Stromal cell of bone marrow (primary cell): ENCODE measurements around the gene LPO.

Experiments used
- DNase-seq: peaks from one replicate; pipeline ENCODE4 v3.0.0-alpha.2; 2012; ENCODE audit warnings: low read depth

LPO gene

GRCh38 chr17:58262149-58262548, 23.8 kb downstream of the LPO start:
- DNase-seq, result no peak

- no peak for DNase-seq
Measured at GRCh38 chr17:58263773-58264172, 25.4 kb downstream of the LPO start.

- no peak for DNase-seq
Measured at GRCh38 chr17:58264407-58265103, 26.2 kb downstream of the LPO start.

GRCh38 chr17:58265271-58265670, 26.9 kb downstream of the LPO start:
- no peak for DNase-seq

- no peak for DNase-seq
Measured at GRCh38 chr17:58265902-58266875, 27.8 kb downstream of the LPO start.

- no peak for DNase-seq
Measured at GRCh38 chr17:58267347-58268324, 29.3 kb downstream of the LPO start.

- DNase-seq, result no peak
Measured at GRCh38 chr17:58268326-58268725, 29.9 kb downstream of the LPO start.

GRCh38 chr17:58268774-58269556, 30.6 kb downstream of the LPO start:
- no peak for DNase-seq

GRCh38 chr17:58269557-58270291, 31.3 kb downstream of the LPO start:
- DNase-seq, result no peak

GRCh38 chr17:58270476-58271215, 32.3 kb downstream of the LPO start:
- DNase-seq, result no peak

GRCh38 chr17:58271216-58271931, 33.0 kb downstream of the LPO start:
- no peak for DNase-seq

- no peak for DNase-seq
Measured at GRCh38 chr17:58272367-58273280, 34.2 kb downstream of the LPO start.

- DNase-seq, result no peak
Measured at GRCh38 chr17:58273453-58274104, 35.2 kb downstream of the LPO start.

- no peak for DNase-seq
Measured at GRCh38 chr17:58275417-58275816, 37.0 kb downstream of the LPO start.

GRCh38 chr17:58276423-58276822, 38.0 kb downstream of the LPO start:
- no peak for DNase-seq

GRCh38 chr17:58277107-58277801, 38.9 kb downstream of the LPO start:
- DNase-seq, result no peak
